Lung (tissue), 12 donors: ENCODE measurements around the gene YWHAQ. TPM values are rescaled to one million over a fixed set of nuclear protein-coding genes. Genes with fewer than 3 reads are reported as not detected.

Experiments used
- ATAC-seq: fragments of 200-7000 bp; cut with Tn5 transposase; one replicate; pipeline ENCODE4 v1.9.1; 2020; ENCODE audit warnings: moderate number of reproducible peaks; ENCODE audit not compliant: insufficient read depth, low FRiP score
- DNase-seq, 3 donors: peaks; one replicate each; pipeline ENCODE4 v3.0.0-alpha.2; 2013 to 2017
- H3K27ac ChIP-seq, 2 donors: one replicate each; pipeline ENCODE4 v1.5.1; 2013; ENCODE audit warnings: mild to moderate bottlenecking in 2 of 2, moderate library complexity in 2 of 2, control low read depth in 1 of 2, inconsistent platforms in 1 of 2, low read depth in 1 of 2, low read length in 1 of 2
- H3K27me3 ChIP-seq, 3 donors: one replicate each; pipeline ENCODE4 v1.5.1; 2013; ENCODE audit warnings: low read length in 2 of 3; ENCODE audit not compliant: control insufficient read depth in 3 of 3, insufficient read depth in 3 of 3
- H3K36me3 ChIP-seq, 4 donors: one replicate each; pipeline ENCODE4 v1.5.1; 2013; ENCODE audit warnings: low read length in 4 of 4, mild to moderate bottlenecking in 1 of 4, moderate library complexity in 1 of 4; ENCODE audit not compliant: control insufficient read depth in 4 of 4, insufficient read depth in 4 of 4
- H3K4me1 ChIP-seq, 5 donors: one replicate each; pipeline ENCODE4 v1.5.1; 2013; ENCODE audit warnings: low read length in 5 of 5, mild to moderate bottlenecking in 2 of 5, moderate library complexity in 1 of 5; ENCODE audit not compliant: control insufficient read depth in 5 of 5, insufficient read depth in 5 of 5
- H3K4me3 ChIP-seq: one replicate; pipeline ENCODE4 v1.5.1; 2013; ENCODE audit warnings: mild to moderate bottlenecking, control low read depth, moderate library complexity
- H3K9ac ChIP-seq, 2 donors: one replicate each; pipeline ENCODE4 v1.5.1; 2013; ENCODE audit warnings: low read length in 2 of 2, control low read depth in 1 of 2; ENCODE audit not compliant: insufficient read depth in 1 of 2
- H3K9me3 ChIP-seq, 4 donors: one replicate each; pipeline ENCODE4 v1.5.1; 2013; ENCODE audit warnings: low read length in 3 of 4, mild to moderate bottlenecking in 1 of 4, moderate library complexity in 1 of 4; ENCODE audit not compliant: control insufficient read depth in 4 of 4, insufficient read depth in 3 of 4
- WGBS, 2 donors: extraction: QIAGEN DNeasy Blood & Tissue Kit; methylation state at CpG; one replicate each; pipeline ENCODE4 v1.1.7; 2013; 5-methylcytosine and 5-hydroxymethylcytosine counted together
- polyA plus RNA-seq, 2 donors: library from polyadenylated mRNA; stranded (reverse); fragments of 200-250 nt; gene quantifications; one replicate each; pipeline ENCODE4 v1.2.1, GENCODE V29; 2013
- total RNA-seq, 2 donors: library from RNA; depleted of rRNA in 1 of 2; stranded (reverse); fragments of >200 nt in 1 of 2; gene quantifications; one replicate each; pipeline ENCODE4 v1.2.1, GENCODE V29; 2014 to 2021
- TF ChIP-seq, protein P1 (sequence below): IDR thresholded peaks from 2 replicates; pipeline ENCODE4 v1.5.1; 2012; ENCODE audit warnings: mild to moderate bottlenecking; ENCODE audit errors: control extremely low read depth, extremely low read depth
- donor health status: control.
- donor health status: control.
- donor health status: Bipolar disorder and iron deficiency.
- donor health status: healthy.
- donor health status: DM: yes; HTN: yes; CAD: no.

The YWHAQ gene
- total and polyA plus RNA-seq, 4 donors = 94.6 to 275 (median 222) TPM

DNA sequence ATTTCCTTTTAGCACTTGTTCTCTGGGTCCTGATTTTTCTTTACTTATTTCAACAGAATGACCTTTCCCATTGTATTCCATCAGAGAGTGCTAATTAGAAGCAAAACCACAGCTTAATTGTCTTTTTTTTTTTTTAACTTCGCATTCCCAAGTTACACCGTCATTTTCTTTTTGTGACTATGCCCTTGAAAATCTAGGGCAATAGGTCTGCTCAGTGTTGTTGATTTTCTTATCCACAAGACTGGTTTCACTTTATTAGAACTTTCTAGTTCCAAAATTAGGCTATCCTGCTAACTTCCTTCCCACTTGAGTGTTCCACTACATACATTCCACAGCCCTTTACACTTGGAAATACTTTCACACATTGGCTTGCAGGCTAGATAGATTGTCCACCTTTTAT lies 56.5 kb downstream of the YWHAQ start:
- Histone ChIP-seq H3K4me3 (no peak overlapping the region), H3K27me3 (no peaks in the 10 kb centered on the region), H3K36me3 (no peaks in the 10 kb centered on the region), H3K27ac (peak overlapping the region in 1 of 2 donors; percentile 23), H3K4me1 (peaks cover 0 to 16% (median 0%) of the 10 kb centered on the region in 5 donors), H3K9me3 (no peaks in the 10 kb centered on the region), H3K9ac (no peak overlapping the region)
- ATAC-seq (no peak), DNase-seq (peak in 2 of 3 donors; percentile 37 to 58)
- 48 to 68% methylated on average over 2 of the region's 2 CpGs for WGBS, 2 donors
- TF ChIP-seq, protein P1, sequence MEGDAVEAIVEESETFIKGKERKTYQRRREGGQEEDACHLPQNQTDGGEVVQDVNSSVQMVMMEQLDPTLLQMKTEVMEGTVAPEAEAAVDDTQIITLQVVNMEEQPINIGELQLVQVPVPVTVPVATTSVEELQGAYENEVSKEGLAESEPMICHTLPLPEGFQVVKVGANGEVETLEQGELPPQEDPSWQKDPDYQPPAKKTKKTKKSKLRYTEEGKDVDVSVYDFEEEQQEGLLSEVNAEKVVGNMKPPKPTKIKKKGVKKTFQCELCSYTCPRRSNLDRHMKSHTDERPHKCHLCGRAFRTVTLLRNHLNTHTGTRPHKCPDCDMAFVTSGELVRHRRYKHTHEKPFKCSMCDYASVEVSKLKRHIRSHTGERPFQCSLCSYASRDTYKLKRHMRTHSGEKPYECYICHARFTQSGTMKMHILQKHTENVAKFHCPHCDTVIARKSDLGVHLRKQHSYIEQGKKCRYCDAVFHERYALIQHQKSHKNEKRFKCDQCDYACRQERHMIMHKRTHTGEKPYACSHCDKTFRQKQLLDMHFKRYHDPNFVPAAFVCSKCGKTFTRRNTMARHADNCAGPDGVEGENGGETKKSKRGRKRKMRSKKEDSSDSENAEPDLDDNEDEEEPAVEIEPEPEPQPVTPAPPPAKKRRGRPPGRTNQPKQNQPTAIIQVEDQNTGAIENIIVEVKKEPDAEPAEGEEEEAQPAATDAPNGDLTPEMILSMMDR = no peak

DNA sequence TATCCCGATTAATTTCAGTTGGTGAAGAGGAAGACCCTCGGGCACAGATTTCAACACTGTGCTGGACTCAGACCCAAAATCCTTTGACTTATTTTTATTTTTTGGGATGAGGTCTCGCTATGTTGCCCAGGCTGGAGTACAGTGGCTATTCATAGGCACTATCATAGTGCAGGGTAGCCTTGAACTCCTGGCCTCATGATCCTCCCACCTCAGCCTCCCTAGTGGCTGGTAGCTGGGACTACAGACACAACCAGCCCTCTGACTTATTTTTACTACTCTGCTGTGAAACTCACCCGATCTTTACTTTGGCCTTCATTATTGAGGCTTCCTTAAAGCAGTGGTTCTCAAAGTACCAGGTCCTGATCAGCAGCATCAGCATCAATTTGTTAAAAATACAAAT lies 57.0 kb downstream of the YWHAQ start:
- Histone ChIP-seq H3K9ac (no peak overlapping the region), H3K9me3 (no peaks in the 10 kb centered on the region), H3K27ac (peak overlapping the region; percentile 22 to 23), H3K4me3 (no peak overlapping the region), H3K27me3 (no peaks in the 10 kb centered on the region), H3K36me3 (no peaks in the 10 kb centered on the region), H3K4me1 (peaks cover 0 to 16% (median 0%) of the 10 kb centered on the region in 5 donors)
- 85 to 97% methylated on average over 4 of the region's 4 CpGs for WGBS, 2 donors
- ATAC-seq (no peak), DNase-seq (no peak)
- TF ChIP-seq, protein P1 = no peak

DNA sequence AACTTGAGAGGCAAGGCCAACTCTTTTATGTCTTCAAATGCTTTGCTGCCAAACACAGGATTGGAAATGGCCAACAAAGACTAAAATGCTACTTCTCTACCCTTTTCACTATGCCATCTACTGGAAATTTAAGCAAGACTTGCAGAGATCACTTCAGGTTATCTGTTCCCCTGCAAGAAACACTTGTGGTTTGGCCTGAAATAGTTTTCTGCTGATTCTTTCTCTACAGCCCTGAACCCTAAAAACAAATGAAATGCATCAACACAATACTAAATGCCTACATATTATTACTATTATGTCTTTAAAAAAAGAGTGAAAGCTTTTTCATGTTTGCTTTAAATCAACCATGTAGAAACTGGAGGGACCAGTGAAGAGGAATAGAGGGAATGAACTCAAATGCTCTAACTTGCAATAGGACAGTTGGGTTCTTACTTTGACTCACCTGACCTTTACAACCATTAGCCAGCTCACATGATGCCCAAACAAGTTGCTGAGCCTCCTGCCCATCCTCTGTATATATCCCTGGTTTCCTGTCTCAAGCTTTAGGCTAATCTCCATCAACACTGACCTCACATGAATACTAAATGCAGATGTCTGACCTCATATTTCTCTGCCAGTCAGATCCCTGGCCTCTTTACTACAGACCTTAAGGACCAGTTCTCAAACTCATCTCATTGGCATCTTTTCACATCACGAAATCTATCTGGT lies 57.6 kb downstream of the YWHAQ start:
- no peaks in the 10 kb centered on the region for H3K9me3 ChIP-seq
- no peak overlapping the region for H3K9ac ChIP-seq
- DNase-seq (no peak), ATAC-seq (no peak)
- peaks cover 0 to 16% (median 0%) of the 10 kb centered on the region in 5 donors for H3K4me1 ChIP-seq
- TF ChIP-seq, protein P1 = no peak
- H3K4me3 ChIP-seq = no peak overlapping the region
- 97 to 100% methylated on average over 1 of the region's 1 CpG for WGBS, 2 donors
- H3K27ac ChIP-seq = no peak overlapping the region
- no peaks in the 10 kb centered on the region for H3K36me3 ChIP-seq
- no peaks in the 10 kb centered on the region for H3K27me3 ChIP-seq
